ENCODE measurements around the gene PLCXD1. TPM values are rescaled to one million over a fixed set of nuclear protein-coding genes. Genes with fewer than 3 reads are reported as not detected.

The PLCXD1 gene
- polyA plus RNA-seq, 1 donor from 2014 or later = 30.1 TPM

DNA sequence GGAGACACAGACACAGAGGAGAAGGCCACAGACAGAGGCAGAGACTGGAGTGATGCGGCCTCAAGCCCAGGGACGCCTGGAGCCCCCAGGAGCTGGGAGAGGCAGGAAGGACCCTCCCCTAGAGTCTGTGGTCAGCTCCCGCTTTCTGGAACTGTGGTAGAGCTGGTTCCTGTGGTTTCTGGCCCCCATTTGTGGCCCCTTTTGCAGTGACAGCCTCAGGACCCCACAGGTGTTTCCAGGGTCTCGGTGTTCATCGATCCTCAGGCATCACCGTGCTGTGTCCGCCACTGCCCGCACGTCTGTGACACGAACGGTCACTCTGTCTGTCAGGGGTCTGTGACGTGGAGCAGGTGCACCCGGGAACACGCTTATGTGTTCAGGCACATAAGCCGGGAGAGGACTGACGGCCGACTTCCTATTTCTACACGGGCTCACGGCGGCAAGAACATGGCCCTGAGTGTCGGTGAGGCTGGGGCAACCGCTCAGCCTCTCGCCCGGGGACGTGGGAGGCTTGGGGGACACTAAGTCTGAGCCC, 29.5 kb downstream of the PLCXD1 start:
- Histone ChIP-seq H3K9me3 (ENCODE audit: low read length) (no peaks in the 10 kb centered on the region), H3K4me3 (ENCODE audit: low read length) (no peak overlapping the region)

DNA sequence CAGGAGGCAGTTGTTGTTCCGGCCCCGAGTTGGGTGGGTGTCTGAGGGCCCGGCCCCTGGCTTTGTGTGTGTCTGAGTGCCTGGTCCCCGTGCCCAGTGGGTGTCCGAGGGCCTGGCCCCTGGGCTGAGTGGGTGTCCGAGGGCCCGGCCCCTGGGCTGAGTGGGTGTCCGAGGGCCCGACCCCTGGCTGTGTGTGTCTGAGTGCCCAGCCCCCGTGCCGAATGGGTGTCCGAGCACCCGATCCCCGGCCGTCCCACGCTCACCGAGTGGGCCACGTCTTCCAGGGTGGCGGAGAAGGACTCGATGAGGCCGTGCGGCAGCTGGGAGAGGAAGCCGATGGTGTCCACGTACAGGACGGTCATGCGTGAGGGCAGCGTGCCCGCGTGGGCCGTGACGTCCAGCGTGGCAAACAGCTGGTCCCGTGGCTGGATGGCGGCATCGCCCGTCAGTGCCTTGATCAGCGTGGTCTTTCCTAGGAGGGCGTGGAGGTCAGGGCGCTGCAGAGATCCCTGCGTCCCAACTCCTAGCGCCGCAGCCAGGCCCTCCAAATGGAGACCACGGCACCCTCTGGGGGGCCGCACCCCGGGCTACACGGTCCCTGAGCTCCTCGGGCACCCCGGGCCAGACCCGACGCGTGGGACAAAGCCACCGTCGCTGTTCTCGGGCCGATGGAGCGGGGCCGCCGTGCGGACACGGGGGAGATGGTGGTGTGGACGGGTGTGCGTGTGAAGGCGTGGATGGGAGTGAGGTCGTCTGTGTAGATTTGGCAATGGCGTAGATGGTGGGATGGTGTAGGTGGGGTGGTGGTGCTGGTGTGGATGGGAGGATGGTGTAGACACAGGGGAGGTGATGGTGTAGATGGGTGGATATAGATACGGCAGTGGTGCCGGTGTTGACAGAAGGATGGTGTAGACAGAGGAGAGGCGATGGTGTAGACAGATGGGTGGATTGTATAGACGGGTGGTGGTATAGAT, 30.3 kb downstream of the PLCXD1 start:
- H4K20me1 ChIP-seq (ENCODE audit: insufficient read depth) = no peaks in the 10 kb centered on the region
- no peaks in the 10 kb centered on the region for H3F3A ChIP-seq (ENCODE audit: insufficient read depth, low read length, poor library complexity, severe bottlenecking)
- H3K4me3 ChIP-seq (ENCODE audit: low read length) = no peak overlapping the region
- no peaks in the 10 kb centered on the region for H3K27me3 ChIP-seq (ENCODE audit: insufficient read depth, low read depth, low read length)
- no peaks in the 10 kb centered on the region for H3K79me2 ChIP-seq (replicated peaks; ENCODE audit: insufficient read depth, low read length)
- H3K9me2 ChIP-seq (ENCODE audit: insufficient read depth, low read length) = no peaks in the 10 kb centered on the region
- no peaks in the 10 kb centered on the region for H3K9me3 ChIP-seq (ENCODE audit: low read length)
- H3K4me2 ChIP-seq (ENCODE audit: low read length) = no peak overlapping the region
- no peak overlapping the region for H2AFZ ChIP-seq (ENCODE audit: low read depth, low read length)
- peaks cover 11% of the 10 kb centered on the region for H3K36me3 ChIP-seq (ENCODE audit: insufficient read depth, low read length)
- no peak overlapping the region for H3K27ac ChIP-seq (ENCODE audit: low read length)
- TF ChIP-seq EZH2 (IDR thresholded peaks at IDR 0.05; ENCODE audit: borderline replicate concordance, insufficient read depth, low read length, poor library complexity, severe bottlenecking) (no peak), SMC3 (conservative IDR thresholded peaks at IDR 0.05; ENCODE audit: poor library complexity) (no peak), RAD21 (conservative IDR thresholded peaks at IDR 0.05) (no peak), EP300 (conservative IDR thresholded peaks at IDR 0.05; ENCODE audit: poor library complexity, severe bottlenecking) (no peak), MXI1 (conservative IDR thresholded peaks at IDR 0.05; ENCODE audit: poor library complexity, severe bottlenecking) (no peak), TAF1 (IDR thresholded peaks at IDR 0.05; ENCODE audit: low read depth) (no peak), POLR2AphosphoS5 (IDR thresholded peaks at IDR 0.05) (no peak)
- TF ChIP-seq, protein P1, sequence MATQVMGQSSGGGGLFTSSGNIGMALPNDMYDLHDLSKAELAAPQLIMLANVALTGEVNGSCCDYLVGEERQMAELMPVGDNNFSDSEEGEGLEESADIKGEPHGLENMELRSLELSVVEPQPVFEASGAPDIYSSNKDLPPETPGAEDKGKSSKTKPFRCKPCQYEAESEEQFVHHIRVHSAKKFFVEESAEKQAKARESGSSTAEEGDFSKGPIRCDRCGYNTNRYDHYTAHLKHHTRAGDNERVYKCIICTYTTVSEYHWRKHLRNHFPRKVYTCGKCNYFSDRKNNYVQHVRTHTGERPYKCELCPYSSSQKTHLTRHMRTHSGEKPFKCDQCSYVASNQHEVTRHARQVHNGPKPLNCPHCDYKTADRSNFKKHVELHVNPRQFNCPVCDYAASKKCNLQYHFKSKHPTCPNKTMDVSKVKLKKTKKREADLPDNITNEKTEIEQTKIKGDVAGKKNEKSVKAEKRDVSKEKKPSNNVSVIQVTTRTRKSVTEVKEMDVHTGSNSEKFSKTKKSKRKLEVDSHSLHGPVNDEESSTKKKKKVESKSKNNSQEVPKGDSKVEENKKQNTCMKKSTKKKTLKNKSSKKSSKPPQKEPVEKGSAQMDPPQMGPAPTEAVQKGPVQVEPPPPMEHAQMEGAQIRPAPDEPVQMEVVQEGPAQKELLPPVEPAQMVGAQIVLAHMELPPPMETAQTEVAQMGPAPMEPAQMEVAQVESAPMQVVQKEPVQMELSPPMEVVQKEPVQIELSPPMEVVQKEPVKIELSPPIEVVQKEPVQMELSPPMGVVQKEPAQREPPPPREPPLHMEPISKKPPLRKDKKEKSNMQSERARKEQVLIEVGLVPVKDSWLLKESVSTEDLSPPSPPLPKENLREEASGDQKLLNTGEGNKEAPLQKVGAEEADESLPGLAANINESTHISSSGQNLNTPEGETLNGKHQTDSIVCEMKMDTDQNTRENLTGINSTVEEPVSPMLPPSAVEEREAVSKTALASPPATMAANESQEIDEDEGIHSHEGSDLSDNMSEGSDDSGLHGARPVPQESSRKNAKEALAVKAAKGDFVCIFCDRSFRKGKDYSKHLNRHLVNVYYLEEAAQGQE (IDR thresholded peaks at IDR 0.05; ENCODE audit: borderline replicate concordance) = no peak
- TF ChIP-seq, protein P2, sequence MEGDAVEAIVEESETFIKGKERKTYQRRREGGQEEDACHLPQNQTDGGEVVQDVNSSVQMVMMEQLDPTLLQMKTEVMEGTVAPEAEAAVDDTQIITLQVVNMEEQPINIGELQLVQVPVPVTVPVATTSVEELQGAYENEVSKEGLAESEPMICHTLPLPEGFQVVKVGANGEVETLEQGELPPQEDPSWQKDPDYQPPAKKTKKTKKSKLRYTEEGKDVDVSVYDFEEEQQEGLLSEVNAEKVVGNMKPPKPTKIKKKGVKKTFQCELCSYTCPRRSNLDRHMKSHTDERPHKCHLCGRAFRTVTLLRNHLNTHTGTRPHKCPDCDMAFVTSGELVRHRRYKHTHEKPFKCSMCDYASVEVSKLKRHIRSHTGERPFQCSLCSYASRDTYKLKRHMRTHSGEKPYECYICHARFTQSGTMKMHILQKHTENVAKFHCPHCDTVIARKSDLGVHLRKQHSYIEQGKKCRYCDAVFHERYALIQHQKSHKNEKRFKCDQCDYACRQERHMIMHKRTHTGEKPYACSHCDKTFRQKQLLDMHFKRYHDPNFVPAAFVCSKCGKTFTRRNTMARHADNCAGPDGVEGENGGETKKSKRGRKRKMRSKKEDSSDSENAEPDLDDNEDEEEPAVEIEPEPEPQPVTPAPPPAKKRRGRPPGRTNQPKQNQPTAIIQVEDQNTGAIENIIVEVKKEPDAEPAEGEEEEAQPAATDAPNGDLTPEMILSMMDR (IDR thresholded peaks at IDR 0.05; ENCODE audit: poor library complexity, severe bottlenecking) = no peak
- no peak overlapping the region for H3K9ac ChIP-seq (ENCODE audit: low read length)

More for the DNA sequence above, 29.5 kb downstream of the PLCXD1 start:
- Histone ChIP-seq H3K4me2 (ENCODE audit: low read length) (no peak overlapping the region), H3K79me2 (replicated peaks; ENCODE audit: insufficient read depth, low read length) (no peaks in the 10 kb centered on the region), H2AFZ (ENCODE audit: low read depth, low read length) (no peak overlapping the region), H3F3A (ENCODE audit: insufficient read depth, low read length, poor library complexity, severe bottlenecking) (no peaks in the 10 kb centered on the region), H3K27me3 (ENCODE audit: insufficient read depth, low read depth, low read length) (no peaks in the 10 kb centered on the region), H3K9ac (ENCODE audit: low read length) (no peak overlapping the region), H3K27ac (ENCODE audit: low read length) (no peak overlapping the region), H3K9me2 (ENCODE audit: insufficient read depth, low read length) (no peaks in the 10 kb centered on the region), H4K20me1 (ENCODE audit: insufficient read depth) (no peaks in the 10 kb centered on the region), H3K36me3 (ENCODE audit: insufficient read depth, low read length) (peaks cover 11% of the 10 kb centered on the region)
- no peak for TF ChIP-seq SMC3 (conservative IDR thresholded peaks at IDR 0.05; ENCODE audit: poor library complexity)

All from neural cell (in vitro differentiated cells).